ENCODE results near the gene BRPF3. TPM values are rescaled to one million over a fixed set of nuclear protein-coding genes. Genes with fewer than 3 reads are reported as not detected.

Gene BRPF3
- total RNA-seq, 1 donor from 2014 or later = 6.3 TPM

- H3K4me3 ChIP-seq (ENCODE audit: low read depth, low read length) = no peak overlapping the region
- H3K36me3 ChIP-seq (ENCODE audit: control insufficient read depth, insufficient read depth, low read length) = no peaks in the 10 kb centered on the region
- no peaks in the 10 kb centered on the region for H3K27me3 ChIP-seq (ENCODE audit: control insufficient read depth, insufficient read depth, low read length)
- TF ChIP-seq CTCF (IDR thresholded peaks at IDR 0.05; ENCODE audit: insufficient read depth, low read length, severe bottlenecking) = no peak
- DNase-seq (ENCODE audit: low read depth) (no peak), FAIRE-seq (no peak)
Measured at GRCh38 chr6:36249536-36249935, 53.0 kb downstream of the BRPF3 start.

GRCh38 chr6:36252005-36252404 lies 55.5 kb downstream of the BRPF3 start:
- FAIRE-seq (no peak), DNase-seq (ENCODE audit: low read depth) (no peak)
- H3K36me3 ChIP-seq (ENCODE audit: control insufficient read depth, insufficient read depth, low read length) = no peaks in the 10 kb centered on the region
- no peak for TF ChIP-seq CTCF (IDR thresholded peaks at IDR 0.05; ENCODE audit: insufficient read depth, low read length, severe bottlenecking)
- H3K4me3 ChIP-seq (ENCODE audit: low read depth, low read length) = no peak overlapping the region
- no peaks in the 10 kb centered on the region for H3K27me3 ChIP-seq (ENCODE audit: control insufficient read depth, insufficient read depth, low read length)

- H3K27me3 ChIP-seq (ENCODE audit: control insufficient read depth, insufficient read depth, low read length) = no peaks in the 10 kb centered on the region
- FAIRE-seq (no peak), DNase-seq (ENCODE audit: low read depth) (no peak)
- TF ChIP-seq CTCF (IDR thresholded peaks at IDR 0.05; ENCODE audit: insufficient read depth, low read length, severe bottlenecking) = no peak
- H3K36me3 ChIP-seq (ENCODE audit: control insufficient read depth, insufficient read depth, low read length) = no peaks in the 10 kb centered on the region
- H3K4me3 ChIP-seq (ENCODE audit: low read depth, low read length) = no peak overlapping the region
Measured at GRCh38 chr6:36263390-36264000, 67.0 kb downstream of the BRPF3 start.

GRCh38 chr6:36265744-36266143 lies 69.2 kb downstream of the BRPF3 start:
- no peak for DNase-seq (ENCODE audit: low read depth)
- FAIRE-seq = no peak
- no peaks in the 10 kb centered on the region for H3K36me3 ChIP-seq (ENCODE audit: control insufficient read depth, insufficient read depth, low read length)
- no peak overlapping the region for H3K4me3 ChIP-seq (ENCODE audit: low read depth, low read length)
- H3K27me3 ChIP-seq (ENCODE audit: control insufficient read depth, insufficient read depth, low read length) = no peaks in the 10 kb centered on the region
- no peak for TF ChIP-seq CTCF (IDR thresholded peaks at IDR 0.05; ENCODE audit: insufficient read depth, low read length, severe bottlenecking)

GRCh38 chr6:36266913-36267644 lies 70.5 kb downstream of the BRPF3 start:
- Histone ChIP-seq H3K4me3 (ENCODE audit: low read depth, low read length) (no peak overlapping the region), H3K27me3 (ENCODE audit: control insufficient read depth, insufficient read depth, low read length) (no peaks in the 10 kb centered on the region), H3K36me3 (ENCODE audit: control insufficient read depth, insufficient read depth, low read length) (no peaks in the 10 kb centered on the region)
- peak; percentile 58 for DNase-seq (ENCODE audit: low read depth)
- TF ChIP-seq CTCF (IDR thresholded peaks at IDR 0.05; ENCODE audit: insufficient read depth, low read length, severe bottlenecking) = no peak
- peak; percentile 40 for FAIRE-seq

Measured in bronchial epithelial cell (primary cell).